ENCODE measurements around the gene CXCL11.

The CXCL11 gene

GRCh38 chr4:75989846-75990528 is 45.9 kb downstream of the CXCL11 start:
- TF ChIP-seq GATA2 (IDR thresholded peaks at IDR 0.05; ENCODE audit: low read depth, low read length) = no peak
- no peak for TF ChIP-seq GATA3 (IDR thresholded peaks at IDR 0.05; ENCODE audit: low read depth, low read length)

DNA sequence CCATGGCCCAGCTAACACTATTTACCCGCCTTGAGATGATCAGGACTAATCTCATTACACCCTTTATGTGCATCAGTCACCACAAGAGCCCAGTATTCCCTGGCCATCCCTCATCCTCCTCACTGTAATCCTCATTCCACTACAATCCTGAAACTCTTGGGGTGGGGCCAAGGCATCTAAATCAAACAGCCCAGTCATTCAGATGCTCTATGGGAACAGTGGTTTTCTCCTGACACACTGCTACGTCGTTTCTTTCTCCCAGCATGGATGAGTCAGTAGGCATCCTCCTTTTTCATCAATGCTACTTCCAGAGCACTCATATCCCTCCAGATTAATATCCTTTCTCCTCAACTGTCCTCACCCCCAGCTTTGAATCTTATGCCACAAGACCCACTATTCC is 50.8 kb downstream of the CXCL11 start:
- TF ChIP-seq GATA3 (IDR thresholded peaks at IDR 0.05; ENCODE audit: low read depth, low read length) (no peak), GATA2 (IDR thresholded peaks at IDR 0.05; ENCODE audit: low read depth, low read length) (no peak)

Data from SH-SY5Y (cell line).